SK-N-SH (cell line): ENCODE measurements around the gene CNEP1R1.

Experiments
- CHD2 ChIP-seq: fragments of 150-350 bp; IDR thresholded peaks from 2 replicates; pipeline ENCODE4 v1.6.1; 2018; ENCODE audit warnings: low read length; ENCODE audit not compliant: partially characterized antibody
- EP300 ChIP-seq, 2 experiments: IDR thresholded peaks; 2 replicates each; pipeline versions ENCODE4 v1.4.0 to v1.6.1; 2012; ENCODE audit warnings: borderline replicate concordance in 1 of 2, low read depth in 1 of 2, low read length in 1 of 2
- FOSL2 ChIP-seq: IDR thresholded peaks from 2 replicates; pipeline ENCODE4 v1.4.0; 2012; ENCODE audit warnings: low read depth, mild to moderate bottlenecking, moderate library complexity, borderline replicate concordance
- FOXM1 ChIP-seq: IDR thresholded peaks from 2 replicates; pipeline ENCODE4 v1.4.0; 2012; ENCODE audit warnings: low read depth, mild to moderate bottlenecking
- GABPA ChIP-seq: IDR thresholded peaks from 2 replicates; pipeline ENCODE4 v1.4.0; 2012; ENCODE audit warnings: low read depth, mild to moderate bottlenecking
- POLR2AphosphoS5 ChIP-seq: IDR thresholded peaks from 2 replicates; pipeline ENCODE4 v1.6.1; 2012; ENCODE audit warnings: low read depth, low read length
- SMC3 ChIP-seq: IDR thresholded peaks from 2 replicates; pipeline ENCODE4 v1.6.1; 2012; ENCODE audit warnings: low read depth, low read length, improper control_type of control experiment
- TCF12 ChIP-seq: IDR thresholded peaks from 2 replicates; pipeline ENCODE4 v1.4.0; 2012
- TF ChIP-seq, protein P1 (sequence below): fragments of 200-600 bp; sonication (generic); IDR thresholded peaks from 2 replicates; pipeline ENCODE4 v1.6.1; 2017; ENCODE audit warnings: antibody characterized with exemption, mild to moderate bottlenecking, moderate library complexity
- TF ChIP-seq, protein P2 (sequence below): IDR thresholded peaks from 2 replicates; pipeline ENCODE4 v1.4.0; 2012; ENCODE audit warnings: low read depth

DNA sequence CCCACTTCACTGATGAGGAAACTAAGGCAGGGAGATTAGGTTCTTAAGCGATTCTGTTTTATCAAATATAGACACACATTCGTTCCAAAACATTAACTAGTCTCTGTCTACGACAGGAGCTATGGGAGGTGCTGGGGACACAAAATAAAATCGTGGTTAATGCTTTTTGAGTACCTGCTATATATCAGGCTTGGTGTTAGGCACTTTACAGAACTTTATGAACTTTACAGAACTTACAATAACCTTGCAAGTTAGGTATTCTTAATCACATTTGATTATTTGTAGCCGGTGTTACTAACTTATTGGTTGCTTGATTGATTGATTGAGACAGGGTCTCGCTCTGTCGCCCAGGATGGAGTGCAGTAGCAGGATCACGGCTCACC, 40.2 kb downstream of the CNEP1R1 start:
- TF ChIP-seq, protein P1, sequence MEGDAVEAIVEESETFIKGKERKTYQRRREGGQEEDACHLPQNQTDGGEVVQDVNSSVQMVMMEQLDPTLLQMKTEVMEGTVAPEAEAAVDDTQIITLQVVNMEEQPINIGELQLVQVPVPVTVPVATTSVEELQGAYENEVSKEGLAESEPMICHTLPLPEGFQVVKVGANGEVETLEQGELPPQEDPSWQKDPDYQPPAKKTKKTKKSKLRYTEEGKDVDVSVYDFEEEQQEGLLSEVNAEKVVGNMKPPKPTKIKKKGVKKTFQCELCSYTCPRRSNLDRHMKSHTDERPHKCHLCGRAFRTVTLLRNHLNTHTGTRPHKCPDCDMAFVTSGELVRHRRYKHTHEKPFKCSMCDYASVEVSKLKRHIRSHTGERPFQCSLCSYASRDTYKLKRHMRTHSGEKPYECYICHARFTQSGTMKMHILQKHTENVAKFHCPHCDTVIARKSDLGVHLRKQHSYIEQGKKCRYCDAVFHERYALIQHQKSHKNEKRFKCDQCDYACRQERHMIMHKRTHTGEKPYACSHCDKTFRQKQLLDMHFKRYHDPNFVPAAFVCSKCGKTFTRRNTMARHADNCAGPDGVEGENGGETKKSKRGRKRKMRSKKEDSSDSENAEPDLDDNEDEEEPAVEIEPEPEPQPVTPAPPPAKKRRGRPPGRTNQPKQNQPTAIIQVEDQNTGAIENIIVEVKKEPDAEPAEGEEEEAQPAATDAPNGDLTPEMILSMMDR, result no peak
- TF ChIP-seq FOXM1 (no peak), CHD2 (no peak), TCF12 (no peak), FOSL2 (no peak), EP300 (IDR thresholded peaks at IDR 0.05; ENCODE audit: borderline replicate concordance in 1 of 2, low read depth in 1 of 2, low read length in 1 of 2) (no peak), SMC3 (no peak), GABPA (no peak), POLR2AphosphoS5 (no peak)
- TF ChIP-seq, protein P2, sequence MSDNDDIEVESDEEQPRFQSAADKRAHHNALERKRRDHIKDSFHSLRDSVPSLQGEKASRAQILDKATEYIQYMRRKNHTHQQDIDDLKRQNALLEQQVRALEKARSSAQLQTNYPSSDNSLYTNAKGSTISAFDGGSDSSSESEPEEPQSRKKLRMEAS, result no peak
